Inflammatory macrophage (primary cell): ENCODE data around the gene ATP9B.

Source experiments
- DNase-seq, 2 donors: peaks; one replicate each; pipeline ENCODE4 v3.0.0-alpha.2; 2020 to 2022

Gene ATP9B

DNA sequence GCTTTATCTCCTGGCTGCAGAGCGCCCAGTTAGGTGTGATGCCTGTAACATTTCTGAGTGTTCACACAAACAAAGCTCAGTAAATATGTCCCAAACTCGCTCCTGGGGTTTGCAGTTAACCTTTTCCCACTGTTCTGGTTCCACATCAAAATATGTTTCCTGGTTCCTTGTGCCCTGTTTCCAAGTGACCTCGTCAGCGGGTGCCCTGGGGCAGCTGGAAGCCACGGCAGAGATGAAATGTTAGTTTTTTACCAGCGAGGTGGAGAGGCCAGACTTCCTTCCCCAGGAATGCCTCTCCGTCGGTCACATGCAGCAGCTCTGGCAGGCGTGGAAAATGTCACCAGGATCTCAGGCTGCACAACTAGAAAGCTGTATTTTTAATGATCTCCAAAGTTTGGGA, 344.7 kb downstream of the ATP9B start:
- no peak for DNase-seq

DNA sequence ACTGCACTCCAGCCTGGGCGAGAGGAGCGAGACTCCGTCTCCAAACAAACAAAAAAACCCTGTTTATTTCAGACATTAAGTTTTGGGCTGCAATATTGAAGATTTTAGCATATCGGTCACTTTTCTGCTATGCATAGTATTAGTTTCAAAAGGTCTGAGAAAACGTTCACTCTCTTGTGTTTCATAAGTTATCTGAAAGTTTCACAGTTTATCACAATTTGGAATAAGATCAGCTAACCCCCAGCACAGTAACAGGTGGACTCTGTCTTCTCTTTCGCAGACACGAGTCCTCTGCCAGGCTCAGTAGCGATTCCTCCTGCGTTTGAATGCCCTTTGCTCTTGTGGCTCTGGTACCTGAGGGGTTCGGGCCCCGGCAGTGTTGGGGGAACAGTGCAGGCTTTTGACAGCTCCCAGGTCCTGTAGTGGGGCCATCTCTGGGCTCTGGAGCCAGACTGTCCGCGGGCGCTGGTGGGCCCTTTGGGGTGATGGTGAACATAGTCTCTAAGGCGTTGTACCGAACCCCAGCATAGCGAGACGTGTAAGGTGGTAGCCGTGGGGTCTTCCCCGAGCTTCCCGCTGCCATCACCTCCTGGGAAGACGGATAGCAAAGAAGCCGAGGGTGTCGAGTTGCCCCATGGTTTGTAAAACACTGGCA, 347.0 kb downstream of the ATP9B start:
- no peak for DNase-seq

DNA sequence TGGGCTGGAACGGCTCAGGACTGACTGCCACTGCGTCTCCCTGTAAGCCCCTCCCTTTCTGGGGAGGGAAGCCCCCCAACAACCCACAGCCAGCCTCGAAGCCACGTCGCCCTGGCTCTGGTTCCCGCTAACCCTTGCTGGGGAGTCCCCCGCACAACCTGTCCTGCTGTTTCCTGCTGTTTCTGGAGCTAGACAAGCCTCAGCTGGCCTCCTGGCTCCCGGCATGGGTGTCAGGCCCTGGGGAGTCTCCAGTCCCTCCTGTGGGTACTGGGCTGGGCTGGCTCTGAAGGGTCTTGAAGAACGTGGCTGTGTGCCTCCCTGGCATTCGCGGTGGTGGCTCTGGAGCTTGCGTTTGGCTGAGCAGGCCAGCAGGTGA, 347.5 kb downstream of the ATP9B start:
- DNase-seq, result no peak

DNA sequence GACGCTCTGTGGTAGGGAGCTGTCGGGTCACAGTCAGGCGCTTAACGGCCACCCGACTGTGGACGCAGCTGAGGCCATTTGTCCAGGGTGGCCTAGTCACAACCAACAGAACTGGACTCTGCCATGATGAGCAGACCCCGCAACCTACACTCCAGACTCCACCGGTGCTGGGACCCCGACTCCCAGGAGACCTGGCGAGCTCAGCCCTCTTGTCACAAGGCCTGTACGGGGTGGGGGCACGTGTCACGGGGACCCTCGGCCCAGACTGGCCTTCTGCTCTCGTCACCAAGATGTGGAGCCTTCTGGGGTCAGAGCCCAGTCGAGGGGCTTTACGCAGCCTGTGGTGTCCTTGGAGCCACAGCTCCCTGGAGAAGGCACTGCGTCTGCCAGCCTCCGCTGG, 349.0 kb downstream of the ATP9B start:
- no peak for DNase-seq

DNA sequence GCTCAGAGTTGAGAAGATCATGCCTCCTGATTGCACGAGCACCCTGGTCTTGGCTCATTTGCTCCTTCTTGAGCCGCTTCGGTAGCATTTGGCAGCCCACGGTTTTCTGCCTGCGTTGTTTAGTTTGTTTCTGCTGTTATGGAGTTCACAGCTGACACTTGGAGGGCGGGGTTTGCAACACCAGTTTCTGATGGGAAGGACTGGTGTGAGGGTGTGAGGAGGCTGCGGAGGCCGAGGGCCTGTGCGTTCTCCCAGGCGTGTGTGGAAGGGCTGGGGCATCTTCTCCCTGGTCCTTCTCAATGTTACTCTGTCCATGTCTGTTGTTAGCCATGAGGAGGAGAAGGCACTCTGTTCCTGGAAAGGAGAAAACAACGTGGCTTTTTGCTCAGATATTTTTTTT, 349.4 kb downstream of the ATP9B start:
- DNase-seq, result no peak

DNA sequence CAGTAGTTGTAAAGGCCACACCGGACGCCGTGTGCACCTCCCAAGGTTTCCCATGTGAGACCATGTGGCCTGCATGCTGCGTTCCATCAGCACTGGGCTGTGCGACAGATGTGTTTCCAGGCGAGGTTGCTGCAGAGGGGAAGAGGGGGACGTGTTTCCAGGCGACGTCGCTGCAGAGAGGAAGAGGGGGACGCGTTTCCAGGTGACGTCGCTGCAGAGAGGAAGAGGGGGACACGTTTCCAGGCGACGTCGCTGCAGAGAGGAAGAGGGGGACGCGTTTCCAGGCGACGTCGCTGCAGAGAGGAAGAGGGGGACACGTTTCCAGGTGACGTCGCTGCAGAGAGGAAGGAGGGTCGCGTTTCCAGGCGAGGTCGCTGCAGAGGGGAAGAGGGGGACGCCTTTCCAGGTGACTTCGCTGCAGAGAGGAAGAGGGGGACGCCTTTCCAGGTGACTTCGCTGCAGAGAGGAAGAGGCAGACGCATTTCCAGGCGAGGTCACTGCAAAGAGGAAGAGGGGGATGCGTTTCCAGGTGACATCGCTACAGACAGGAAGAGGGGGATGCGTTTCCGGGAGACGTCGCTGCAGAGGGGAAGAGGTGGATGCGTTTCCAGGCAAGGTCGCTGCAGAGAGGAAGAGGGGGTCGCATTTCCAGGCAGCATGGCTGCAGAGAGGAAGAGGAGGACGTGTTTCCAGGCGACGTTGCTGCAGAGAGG, 351.0 kb downstream of the ATP9B start:
- DNase-seq, result no peak

DNA sequence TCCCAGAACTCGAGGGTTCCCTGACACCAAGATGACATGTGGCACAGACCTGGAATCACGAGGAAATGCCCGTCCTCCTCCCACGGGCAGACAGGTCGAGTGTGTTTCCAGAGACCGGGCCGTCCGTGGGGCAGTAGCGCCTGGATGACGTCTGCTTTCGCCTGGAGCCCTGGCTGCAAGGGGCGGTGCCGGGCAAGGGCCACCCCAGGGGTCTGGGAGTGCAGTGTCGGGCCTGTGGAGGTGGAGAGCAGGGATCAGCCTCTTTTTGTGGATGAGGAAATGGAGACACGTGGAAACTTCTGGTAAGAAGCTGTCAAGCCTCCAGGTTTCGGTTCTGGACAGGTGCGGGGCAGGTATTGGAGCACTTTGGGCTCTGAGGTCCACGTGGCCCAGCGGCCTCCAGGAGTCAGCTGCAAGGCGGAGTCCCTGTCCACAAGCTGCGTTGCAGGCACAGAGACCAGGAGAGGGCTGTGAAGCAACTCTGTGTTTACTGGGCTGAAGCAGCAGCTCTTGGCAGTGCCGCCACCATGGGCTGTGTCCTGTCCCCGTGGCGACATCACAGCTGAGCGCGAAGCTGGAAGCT, 352.2 kb downstream of the ATP9B start:
- DNase-seq, result no peak

DNA sequence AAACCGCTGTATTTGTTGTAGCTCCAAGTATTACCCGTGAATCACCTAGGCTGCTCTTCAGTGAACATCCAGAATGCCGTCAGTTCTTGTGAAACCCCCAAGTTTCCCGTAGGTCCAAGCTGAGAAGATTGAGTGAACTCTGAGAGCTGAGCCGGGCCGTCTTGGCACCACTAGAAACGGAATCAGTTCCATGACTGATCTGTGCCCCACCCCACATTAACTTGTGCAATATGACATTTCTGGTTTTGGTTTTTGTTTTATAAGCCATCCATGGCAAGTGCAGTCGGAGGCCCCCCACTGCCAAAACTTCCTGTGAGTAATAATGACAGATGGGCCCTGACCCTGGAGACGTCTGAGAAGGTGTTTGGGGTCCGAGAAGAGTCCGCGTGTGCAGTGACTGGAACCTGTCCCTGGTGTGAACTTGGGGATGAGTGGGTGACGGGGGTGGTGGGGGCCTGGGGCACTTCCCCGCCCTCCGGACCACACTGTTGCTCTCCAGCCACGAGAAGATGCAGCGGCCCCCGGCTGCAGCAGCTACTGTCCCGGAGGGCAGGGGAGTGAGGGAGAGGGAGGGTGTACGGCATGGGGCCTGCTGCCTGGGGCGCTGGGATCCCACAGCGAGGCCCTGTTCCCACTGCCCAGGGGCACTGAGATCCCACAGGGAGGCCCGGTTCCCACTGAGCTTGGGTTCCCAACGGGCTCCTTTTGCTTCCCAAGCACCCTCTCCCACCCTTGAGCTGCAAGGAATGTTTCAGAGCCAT, 353.0 kb downstream of the ATP9B start:
- DNase-seq, result no peak

DNA sequence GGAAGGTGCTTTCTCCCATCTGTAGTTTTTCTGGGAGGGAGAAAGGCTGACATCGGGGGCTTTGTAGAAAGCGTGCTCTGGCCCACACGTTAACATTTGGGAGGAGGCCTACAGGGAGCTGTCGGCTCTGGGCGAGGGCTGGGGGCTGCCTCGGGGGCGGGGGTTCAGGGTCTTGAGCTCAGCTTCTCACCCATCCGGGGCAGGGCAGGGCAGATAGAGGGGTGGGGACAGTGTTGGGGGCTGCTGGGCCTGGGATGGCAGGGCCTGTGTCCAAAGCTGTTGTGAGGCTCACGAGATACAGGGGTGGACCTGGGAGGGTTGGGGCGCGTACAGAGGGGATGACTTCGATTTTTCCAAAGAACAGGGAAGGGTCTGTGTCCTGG, 353.6 kb downstream of the ATP9B start:
- DNase-seq, result no peak

DNA sequence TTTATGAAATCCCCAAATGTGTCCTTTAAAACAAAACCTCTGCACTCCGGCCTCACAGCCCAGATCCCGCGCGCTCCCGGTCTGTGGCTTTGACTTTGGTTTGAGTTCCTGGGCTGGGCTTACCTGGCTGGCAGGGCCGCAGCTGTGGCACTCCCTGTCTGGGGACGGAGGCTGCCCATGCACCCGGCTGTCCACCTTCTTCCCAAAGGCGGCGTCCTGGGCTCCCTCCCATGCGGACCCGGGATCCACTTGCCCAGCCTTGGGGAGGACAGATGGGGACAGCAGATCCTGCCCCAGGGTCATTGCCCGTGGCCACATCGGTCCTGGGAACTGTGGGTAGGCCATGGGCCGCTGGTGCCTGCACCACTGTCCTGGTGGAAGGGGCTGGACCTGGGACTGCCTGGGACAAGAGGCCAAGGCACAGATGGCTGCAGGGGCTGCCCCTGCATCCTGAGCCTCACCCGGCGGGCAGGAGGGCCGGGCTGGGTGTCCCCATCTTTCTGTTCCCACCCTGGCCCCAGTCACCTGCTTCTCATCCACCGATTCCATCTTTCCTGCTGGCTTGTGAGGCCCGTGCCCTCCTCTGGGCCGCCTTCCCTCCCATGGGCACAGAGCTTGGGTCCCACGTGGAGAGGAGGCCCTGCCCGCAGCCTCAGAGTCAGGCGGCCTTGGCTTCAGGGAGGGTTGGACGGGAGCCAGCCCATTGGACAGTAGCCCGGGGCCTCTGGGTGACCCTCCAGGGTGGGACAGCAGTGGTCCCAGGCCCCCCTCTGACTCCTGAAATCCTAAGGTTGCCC, 354.2 kb downstream of the ATP9B start:
- DNase-seq, result no peak

DNA sequence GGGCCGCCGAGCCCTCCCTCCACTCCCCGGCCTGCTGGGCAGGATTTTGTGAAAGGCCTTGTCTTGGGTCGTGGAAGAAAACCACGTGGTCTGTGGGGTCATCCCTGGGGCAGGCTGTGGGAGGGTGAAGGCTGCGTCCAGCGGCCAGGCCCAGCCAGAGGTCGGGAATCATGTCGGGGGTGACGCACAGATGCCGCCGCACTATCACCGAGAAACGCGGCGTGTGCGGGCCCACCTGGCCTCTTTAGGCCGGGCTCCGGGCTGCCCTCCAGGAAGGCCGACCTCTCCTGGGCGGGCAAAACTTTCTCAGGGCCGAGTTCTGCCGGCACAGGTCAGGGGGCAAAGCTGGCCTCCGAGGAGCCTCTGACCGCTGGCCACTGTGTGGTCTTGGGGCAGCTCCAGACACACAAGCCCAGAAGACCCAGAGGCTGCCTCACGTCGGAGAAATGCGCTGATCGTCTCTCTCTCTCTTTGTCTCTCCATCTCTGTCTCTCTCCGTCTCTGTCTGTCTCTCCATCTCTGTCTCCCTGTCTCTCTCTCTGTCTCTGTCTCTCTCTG, 354.9 kb downstream of the ATP9B start:
- DNase-seq, result no peak

DNA sequence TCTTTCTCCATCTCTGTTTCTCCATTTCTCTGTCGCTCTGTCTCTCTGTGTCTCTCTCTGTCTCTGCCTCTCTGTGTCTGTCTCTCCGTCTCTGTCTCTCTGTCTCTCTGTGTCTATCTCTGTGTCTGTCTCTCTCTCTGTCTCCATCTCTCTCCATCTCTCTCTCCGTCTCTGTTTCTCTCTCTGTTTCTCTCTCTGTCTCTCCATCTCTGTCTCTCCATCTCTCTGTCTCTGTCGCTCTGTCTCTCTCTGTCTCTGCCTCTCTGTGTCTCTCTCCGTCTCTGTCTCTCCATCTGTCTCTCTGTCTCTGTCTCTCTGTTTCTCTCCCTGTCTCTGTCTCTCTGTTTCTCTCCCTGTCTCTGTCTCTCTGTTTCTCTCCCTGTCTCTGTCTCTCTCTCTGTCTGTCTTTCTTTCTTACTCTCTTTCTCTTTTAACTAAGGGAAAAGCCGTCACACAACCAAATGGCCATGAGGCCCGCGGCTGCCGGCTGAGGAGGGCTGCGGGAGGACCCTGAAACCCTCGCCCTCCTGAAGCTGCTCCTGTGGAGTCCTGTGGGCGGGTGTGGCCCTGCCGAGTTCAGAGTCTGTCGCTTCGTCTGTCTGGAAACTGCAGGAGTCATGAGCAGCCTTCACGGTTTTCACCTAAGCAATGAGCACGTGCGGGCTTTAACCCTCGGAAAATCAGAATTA, 355.8 kb downstream of the ATP9B start:
- DNase-seq, result no peak

DNA sequence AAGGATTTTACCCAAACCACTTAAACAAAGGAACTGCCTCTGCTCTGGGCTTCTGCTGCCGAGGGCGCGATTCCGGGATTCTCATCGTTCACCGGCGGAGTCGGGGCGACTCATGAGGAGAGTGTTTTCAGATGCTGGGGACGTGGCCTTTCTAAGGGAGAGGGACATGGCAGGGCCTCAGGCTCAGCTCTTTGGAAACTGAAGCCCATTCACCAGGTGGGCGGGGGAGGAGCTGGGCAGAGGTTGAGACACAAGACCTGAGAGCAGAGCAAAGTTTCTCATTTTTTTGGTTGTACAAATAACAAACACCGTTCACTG, 356.3 kb downstream of the ATP9B start:
- DNase-seq, result no peak

DNA sequence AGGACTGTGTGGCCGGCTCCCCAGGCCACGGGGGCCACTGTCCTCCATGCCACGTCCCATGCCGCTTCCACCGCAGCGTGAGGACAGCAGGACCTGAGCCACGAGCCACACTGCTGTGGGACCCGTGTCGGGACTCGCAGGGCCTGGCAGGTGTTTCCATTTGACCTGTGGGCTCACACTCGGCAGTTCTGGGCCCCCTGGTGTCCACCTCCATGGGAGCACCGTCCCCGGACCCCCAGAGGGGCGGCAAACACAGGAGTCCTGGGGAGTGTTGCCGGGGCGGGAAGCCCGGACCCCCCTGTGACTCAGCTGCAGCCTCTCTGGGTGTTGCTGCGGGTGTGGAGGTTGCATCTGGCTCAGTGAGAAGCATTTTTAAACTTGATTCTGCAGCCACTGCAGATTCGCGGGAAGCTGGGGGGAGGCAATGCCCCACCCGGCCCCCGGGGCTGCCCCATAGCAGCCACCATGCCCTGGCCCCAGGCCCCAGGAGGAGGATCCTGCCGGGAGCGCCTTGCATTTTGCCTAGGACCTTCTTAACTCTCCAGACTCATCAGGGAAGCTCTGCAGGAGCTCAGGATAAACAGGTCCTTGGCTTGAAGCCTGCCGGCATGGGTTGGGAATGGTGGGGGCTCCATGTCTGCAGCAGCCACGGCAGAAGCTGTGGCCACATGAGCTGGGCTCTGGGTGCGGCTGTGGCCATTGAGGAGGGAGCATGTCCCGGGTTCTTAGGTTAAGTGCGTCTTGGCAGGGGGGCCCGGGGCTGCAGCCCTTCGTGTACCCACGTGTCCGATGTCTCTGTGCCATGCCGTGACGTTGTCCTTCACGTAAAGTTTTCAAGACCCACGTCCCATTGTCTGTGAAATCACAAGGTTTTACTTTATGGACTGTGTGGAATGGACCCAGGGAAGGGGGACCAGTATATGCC, 357.4 kb downstream of the ATP9B start:
- no peak for DNase-seq

DNA sequence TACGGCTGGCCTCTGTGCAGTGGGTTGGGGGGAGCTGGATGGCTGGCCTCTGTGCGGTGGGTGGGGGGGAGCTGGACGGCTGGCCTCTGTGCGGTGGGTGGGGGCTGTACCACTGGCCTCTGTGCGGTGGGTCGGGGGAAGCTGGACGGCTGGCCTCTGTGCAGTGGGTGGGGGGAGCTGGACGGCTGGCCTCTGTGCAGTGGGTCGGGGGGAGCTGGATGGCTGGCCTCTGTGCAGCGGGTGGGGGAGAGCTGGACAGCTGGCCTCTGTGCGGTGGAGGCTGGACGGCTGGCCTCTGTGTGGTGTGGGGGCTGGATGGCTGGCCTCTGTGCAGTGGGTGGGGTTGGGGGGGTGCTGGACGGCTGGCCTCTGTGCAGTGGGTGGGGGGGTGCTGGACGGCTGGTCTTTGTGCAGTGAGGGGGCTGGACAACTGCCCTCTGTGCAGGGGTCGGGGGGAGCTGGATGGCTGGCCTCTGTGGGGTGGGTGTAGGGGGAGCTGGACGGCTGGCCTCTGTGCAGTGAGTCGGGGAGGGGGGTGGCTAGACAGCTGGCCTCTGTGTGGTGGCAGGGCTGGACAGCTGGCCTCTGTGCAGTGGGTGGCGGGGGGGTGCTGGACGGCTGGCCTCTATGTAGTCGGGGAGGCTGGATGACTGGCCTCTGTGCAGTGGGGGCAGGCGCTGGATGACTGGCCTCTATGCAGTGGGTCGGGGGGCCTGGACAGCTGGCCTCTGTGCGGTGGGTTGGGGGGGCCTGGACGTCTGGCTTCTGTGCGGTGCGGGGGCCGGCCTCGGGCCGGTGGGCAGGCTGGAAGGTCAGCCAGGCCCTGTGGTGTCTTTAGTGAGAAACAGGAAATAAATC, 358.4 kb downstream of the ATP9B start:
- no peak for DNase-seq
